Inflammatory macrophage treated with lipopolysaccharide for 1 hour (primary cell): ENCODE data around the gene RALGAPA2.

Source experiments
- DNase-seq, 2 donors: peaks; one replicate each; pipeline ENCODE4 v3.0.0-alpha.2; 2020 to 2022

The RALGAPA2 gene

GRCh38 chr20:20720158-20720557 lies 7.7 kb upstream of the RALGAPA2 start:
- DNase-seq: no peak

GRCh38 chr20:20719411-20719810 lies 7.0 kb upstream of the RALGAPA2 start:
- no peak for DNase-seq

GRCh38 chr20:20713244-20713765 lies 861 bp upstream of the RALGAPA2 start:
- no peak for DNase-seq

GRCh38 chr20:20712004-20712473 lies 405 bp downstream of the RALGAPA2 start:
- no peak for DNase-seq

- DNase-seq: no peak
Measured at GRCh38 chr20:20711413-20711812, 1.0 kb downstream of the RALGAPA2 start.

GRCh38 chr20:20710443-20711315 lies 1.8 kb downstream of the RALGAPA2 start:
- DNase-seq: peak; percentile 9 to 20

GRCh38 chr20:20709887-20710286 lies 2.6 kb downstream of the RALGAPA2 start:
- no peak for DNase-seq

GRCh38 chr20:20706285-20706684 lies 6.2 kb downstream of the RALGAPA2 start:
- no peak for DNase-seq

- DNase-seq: no peak
Measured at GRCh38 chr20:20702330-20703245, 9.9 kb downstream of the RALGAPA2 start.

- no peak for DNase-seq
Measured at GRCh38 chr20:20699917-20700316, 12.5 kb downstream of the RALGAPA2 start.

- no peak for DNase-seq
Measured at GRCh38 chr20:20699144-20699543, 13.3 kb downstream of the RALGAPA2 start.

- no peak for DNase-seq
Measured at GRCh38 chr20:20697325-20697845, 15.1 kb downstream of the RALGAPA2 start.

- no peak for DNase-seq
Measured at GRCh38 chr20:20695250-20695816, 17.1 kb downstream of the RALGAPA2 start.

- no peak for DNase-seq
Measured at GRCh38 chr20:20694591-20694990, 17.9 kb downstream of the RALGAPA2 start.

GRCh38 chr20:20692587-20692986 lies 19.9 kb downstream of the RALGAPA2 start:
- no peak for DNase-seq

GRCh38 chr20:20691477-20692235 lies 20.8 kb downstream of the RALGAPA2 start:
- DNase-seq: peak in 1 of 2 donors; percentile 16

GRCh38 chr20:20690676-20691476 lies 21.6 kb downstream of the RALGAPA2 start:
- no peak for DNase-seq

GRCh38 chr20:20687319-20687718 lies 25.1 kb downstream of the RALGAPA2 start:
- no peak for DNase-seq

- no peak for DNase-seq
Measured at GRCh38 chr20:20685635-20686034, 26.8 kb downstream of the RALGAPA2 start.

GRCh38 chr20:20683481-20684321 lies 28.7 kb downstream of the RALGAPA2 start:
- no peak for DNase-seq
